T-helper 17 cell (primary cell): ENCODE results near the gene NANOS3. TPM values are rescaled to one million over a fixed set of nuclear protein-coding genes. Genes with fewer than 3 reads are reported as not detected.
"Not testable (repeated sequence)": the region's sequence is repeated elsewhere in the genome, so short reads cannot be mapped to it uniquely, and the experiment has no call there.

Source experiments
- ATAC-seq: fragments of 150-1000 bp; cut with Tn5 transposase; 2 replicates; pipeline ENCODE4 v1.10.0; 2021; ENCODE audit warnings: mild to moderate bottlenecking, moderate library complexity
- DNase-seq, 3 donors: peaks; one replicate each; pipeline versions ENCODE4 v3.0.0 to v3.0.0-alpha.2; 2020 to 2021
- H3K9me3 ChIP-seq: one replicate; pipeline ENCODE4 v1.7.0; 2013; ENCODE audit warnings: low read length, mild to moderate bottlenecking; ENCODE audit not compliant: control insufficient read depth, poor library complexity, severe bottlenecking
- H3K27ac Mint-ChIP-seq: one replicate; pipeline ENCODE4 v1.8.0; 2022; ENCODE audit warnings: mild to moderate bottlenecking, moderate library complexity, mixed read lengths
- H3K27me3 Mint-ChIP-seq: one replicate; pipeline ENCODE4 v1.8.0; 2022; ENCODE audit warnings: mixed read lengths
- H3K36me3 Mint-ChIP-seq: one replicate; pipeline ENCODE4 v1.8.0; 2022; ENCODE audit warnings: low read depth, mixed read lengths
- H3K4me1 Mint-ChIP-seq: one replicate; pipeline ENCODE4 v1.8.0; 2022; ENCODE audit warnings: mild to moderate bottlenecking, mixed read lengths
- H3K4me3 Mint-ChIP-seq: one replicate; pipeline ENCODE4 v1.8.0; 2022; ENCODE audit warnings: mild to moderate bottlenecking, moderate library complexity, mixed read lengths
- total RNA-seq, 4 donors: library from RNA in 2 of 4; stranded (reverse) in 2 of 4; gene quantifications; one replicate each; pipeline ENCODE4 v1.2.3 and lab custom pipeline; 2022 to 2026

Gene NANOS3
- total RNA-seq, 2 donors from 2014 or later = 0.60 to 2.6 TPM

DNA sequence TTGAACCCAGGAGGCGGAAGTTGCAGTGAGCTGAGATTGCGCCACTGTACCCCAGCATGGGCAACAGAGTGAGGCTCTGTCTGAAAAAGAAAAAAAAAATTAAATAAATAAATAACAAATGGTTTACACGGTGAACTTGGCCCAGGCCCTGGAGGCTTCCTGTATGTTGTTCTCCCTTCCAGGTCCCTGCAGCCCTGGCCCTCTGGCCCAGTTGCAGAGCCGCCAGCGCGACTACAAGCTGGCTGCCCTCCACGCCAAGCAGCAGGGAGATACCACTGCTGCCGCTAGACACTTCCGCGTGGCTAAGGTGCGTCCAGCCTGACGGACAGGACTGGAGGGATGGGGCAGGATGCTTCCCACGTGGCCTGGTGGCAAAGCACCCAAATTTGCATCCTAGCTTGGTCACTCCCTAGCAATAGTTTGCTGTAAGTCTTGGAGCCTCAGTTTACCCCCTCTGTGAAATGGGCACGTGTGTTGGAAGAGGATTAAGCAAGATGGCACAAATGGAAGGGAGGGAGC is 41.0 kb downstream of the NANOS3 start:
- ATAC-seq = no peak
- H3K4me1 Mint-ChIP-seq = peaks cover 2% of the 10 kb centered on the region
- no peaks in the 10 kb centered on the region for H3K9me3 ChIP-seq
- H3K27me3 Mint-ChIP-seq = no peaks in the 10 kb centered on the region
- no peak overlapping the region for H3K27ac Mint-ChIP-seq
- H3K4me3 Mint-ChIP-seq = no peak overlapping the region
- peaks cover 4% of the 10 kb centered on the region for H3K36me3 Mint-ChIP-seq
- no peak for DNase-seq

DNA sequence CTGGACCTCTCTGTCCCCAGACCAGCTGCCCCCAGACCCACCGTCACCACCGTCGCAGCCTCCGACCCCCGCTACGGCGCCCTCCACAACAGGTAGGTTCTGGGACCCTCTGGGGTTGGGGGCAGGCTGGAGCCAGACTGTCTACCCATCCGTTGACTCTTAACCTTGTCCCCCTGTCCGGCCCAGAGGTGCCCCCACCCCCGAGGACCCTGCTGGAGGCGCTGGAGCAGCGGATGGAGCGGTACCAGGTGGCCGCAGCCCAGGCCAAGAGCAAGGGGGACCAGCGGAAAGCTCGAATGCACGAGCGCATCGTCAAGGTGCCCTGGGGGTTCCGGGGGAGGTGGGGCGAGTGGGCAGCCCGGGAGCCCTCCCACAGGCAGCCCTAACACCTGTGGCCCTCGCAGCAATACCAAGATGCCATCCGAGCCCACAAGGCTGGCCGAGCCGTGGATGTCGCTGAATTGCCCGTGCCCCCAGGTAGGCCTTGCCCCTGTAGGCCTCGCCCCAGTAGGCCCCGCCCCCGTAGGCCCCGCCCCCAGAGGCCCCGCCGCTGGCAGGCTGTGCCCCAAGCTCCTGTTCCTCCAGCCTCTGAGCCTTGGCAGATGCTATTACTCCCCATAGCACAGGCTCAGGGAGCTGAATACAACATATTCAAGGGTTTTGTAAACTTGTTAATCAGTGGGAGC is 41.9 kb downstream of the NANOS3 start:
- H3K9me3 ChIP-seq = no peaks in the 10 kb centered on the region
- ATAC-seq = no peak
- no peak overlapping the region for H3K27ac Mint-ChIP-seq
- no peaks in the 10 kb centered on the region for H3K27me3 Mint-ChIP-seq
- peaks cover 2% of the 10 kb centered on the region for H3K4me1 Mint-ChIP-seq
- H3K4me3 Mint-ChIP-seq = no peak overlapping the region
- DNase-seq = no peak
- H3K36me3 Mint-ChIP-seq = peaks cover 4% of the 10 kb centered on the region

DNA sequence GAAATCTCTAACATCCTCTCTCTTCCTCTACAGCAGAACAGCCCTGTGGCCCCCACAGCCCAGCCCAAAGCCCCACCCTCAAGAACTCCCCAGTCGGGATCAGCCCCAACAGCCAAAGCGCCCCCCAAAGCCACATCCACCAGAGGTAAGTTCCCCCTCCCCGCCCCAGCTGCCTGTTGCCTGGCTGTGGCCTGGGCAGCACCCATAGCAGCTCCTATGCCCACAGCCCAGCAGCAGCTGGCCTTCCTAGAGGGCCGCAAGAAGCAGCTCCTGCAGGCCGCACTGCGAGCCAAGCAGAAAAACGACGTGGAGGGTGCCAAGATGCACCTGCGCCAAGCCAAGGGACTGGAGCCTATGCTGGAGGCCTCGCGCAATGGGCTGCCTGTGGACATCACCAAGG is 43.6 kb downstream of the NANOS3 start:
- DNase-seq = no peak
- Mint-ChIP-seq H3K4me1 (peaks cover 7% of the 10 kb centered on the region), H3K4me3 (no peak overlapping the region), H3K27ac (no peak overlapping the region), H3K27me3 (no peaks in the 10 kb centered on the region), H3K36me3 (peaks cover 7% of the 10 kb centered on the region)
- H3K9me3 ChIP-seq = no peaks in the 10 kb centered on the region
- ATAC-seq = no peak

DNA sequence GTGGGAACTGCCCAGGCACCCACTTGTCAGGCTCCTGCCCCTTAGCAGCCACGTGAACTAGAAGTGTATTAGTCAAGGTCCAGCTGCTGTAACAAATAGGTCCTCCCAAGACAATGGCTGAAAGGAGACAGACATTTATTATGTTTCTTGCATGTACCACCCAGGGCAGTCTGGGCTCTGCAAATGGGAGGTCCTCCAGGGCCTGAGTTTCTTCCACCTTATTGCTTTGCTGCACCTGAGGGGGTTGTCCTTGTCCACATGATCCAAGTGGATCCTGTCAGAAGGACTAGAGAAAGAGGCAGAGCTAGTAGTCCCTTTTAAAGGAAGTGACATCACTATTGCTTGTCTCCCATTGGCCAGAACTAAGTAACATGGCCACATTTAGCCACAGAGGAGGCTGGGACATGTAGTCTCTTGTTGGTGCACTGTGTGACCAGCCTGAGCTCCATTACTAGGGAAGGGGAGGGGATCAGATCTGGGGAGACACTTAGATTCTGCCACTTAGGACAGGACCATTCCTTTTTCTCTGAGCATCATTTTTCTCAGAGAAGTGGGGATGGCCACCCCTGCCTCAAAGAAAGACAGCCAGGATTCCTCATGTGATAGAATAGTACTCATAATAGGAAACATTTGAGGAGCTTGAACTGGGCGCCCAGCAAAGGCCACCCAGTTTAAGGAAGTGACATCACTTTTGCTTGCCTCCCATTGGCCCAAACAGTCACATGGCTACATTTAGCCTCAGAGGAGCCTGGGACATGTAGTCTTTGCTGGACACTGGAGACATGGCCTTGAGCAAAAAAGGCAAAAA is 44.2 kb downstream of the NANOS3 start:
- ATAC-seq (peak; percentile 87), DNase-seq (no peak)
- no peaks in the 10 kb centered on the region for H3K9me3 ChIP-seq
- Mint-ChIP-seq H3K27me3 (no peaks in the 10 kb centered on the region), H3K4me3 (no peak overlapping the region), H3K4me1 (peaks cover 7% of the 10 kb centered on the region), H3K27ac (no peak overlapping the region), H3K36me3 (peaks cover 7% of the 10 kb centered on the region)

DNA sequence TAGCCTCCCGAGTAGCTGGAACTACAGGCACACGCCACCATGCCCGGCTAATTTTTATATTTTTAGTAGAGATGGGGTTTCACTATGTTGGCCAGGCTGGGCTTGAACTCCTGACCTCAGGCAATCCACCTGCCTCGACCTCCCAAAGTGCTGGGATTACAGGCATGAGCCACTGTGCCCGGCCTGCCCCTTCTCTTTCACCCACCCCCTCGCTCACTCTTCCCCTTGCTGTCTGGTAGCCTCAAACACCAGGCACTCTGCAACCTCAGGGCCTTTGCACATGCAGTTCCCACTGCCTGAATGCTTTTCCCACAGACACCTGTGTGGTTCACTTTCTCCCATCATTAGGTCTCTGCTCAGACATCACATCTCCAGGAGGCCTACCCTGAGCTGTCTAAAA is 45.2 kb downstream of the NANOS3 start:
- not testable (repeated sequence) for H3K36me3 Mint-ChIP-seq, H3K27me3 Mint-ChIP-seq, H3K9me3 ChIP-seq, H3K27ac Mint-ChIP-seq, ATAC-seq, DNase-seq, H3K4me3 Mint-ChIP-seq, H3K4me1 Mint-ChIP-seq

DNA sequence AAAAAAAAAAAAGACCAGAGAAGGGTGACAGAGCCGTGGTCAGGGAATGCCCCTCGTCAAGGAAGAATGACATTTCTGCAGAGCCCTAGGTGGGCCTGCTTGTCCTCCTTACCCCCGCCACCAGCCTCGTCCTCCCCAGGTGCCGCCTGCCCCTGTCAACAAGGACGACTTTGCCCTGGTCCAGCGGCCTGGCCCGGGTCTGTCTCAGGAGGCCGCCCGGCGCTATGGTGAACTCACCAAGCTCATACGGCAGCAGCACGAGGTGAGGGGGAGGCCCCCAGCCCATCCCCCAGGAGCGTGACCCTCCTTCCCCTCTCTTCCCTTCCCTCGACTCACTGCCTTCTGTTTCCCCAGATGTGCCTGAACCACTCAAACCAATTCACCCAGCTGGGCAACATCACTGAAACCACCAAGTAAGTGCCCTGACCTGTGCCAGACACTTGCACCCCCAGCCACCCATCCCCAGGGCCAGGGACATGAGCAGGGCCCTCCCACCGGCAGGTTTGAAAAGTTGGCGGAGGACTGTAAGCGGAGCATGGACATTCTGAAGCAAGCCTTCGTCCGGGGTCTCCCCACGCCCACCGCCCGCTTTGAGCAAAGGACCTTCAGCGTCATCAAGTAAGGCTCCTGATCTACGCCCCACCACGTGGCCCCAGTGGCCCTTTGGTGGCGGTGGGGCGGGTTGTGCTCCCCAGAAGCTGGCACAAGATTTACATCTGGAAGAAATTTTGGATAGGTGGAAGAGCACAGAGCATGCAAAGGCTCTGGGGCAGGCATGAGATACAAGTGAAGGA is 46.5 kb downstream of the NANOS3 start:
- DNase-seq (no peak), ATAC-seq (no peak)
- H3K27ac Mint-ChIP-seq = no peak overlapping the region
- no peaks in the 10 kb centered on the region for H3K9me3 ChIP-seq
- peaks cover 9% of the 10 kb centered on the region for H3K4me1 Mint-ChIP-seq
- H3K4me3 Mint-ChIP-seq = no peak overlapping the region
- peaks cover 7% of the 10 kb centered on the region for H3K36me3 Mint-ChIP-seq
- H3K27me3 Mint-ChIP-seq = no peaks in the 10 kb centered on the region

DNA sequence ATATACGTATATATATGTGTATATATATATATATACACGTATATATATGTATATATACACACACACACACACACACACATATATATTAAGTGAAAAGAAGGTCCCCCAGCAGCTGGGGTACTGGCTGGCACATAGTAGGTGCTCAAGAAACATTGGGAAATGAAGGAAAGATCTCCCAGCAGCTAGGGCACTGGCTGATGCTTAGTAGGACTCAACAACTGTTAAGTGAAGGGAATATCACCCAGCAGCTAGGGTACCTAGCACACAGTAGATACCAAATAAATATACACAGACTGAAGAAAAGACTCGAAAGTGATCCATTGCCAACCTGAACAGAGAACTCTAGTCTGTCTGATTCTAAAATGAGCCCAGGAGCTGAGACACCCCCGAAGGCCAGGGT is 49.1 kb downstream of the NANOS3 start:
- Mint-ChIP-seq H3K4me3 (no peak overlapping the region), H3K27me3 (no peaks in the 10 kb centered on the region), H3K27ac (peak overlapping the region; percentile 24), H3K36me3 (peaks cover 7% of the 10 kb centered on the region), H3K4me1 (peaks cover 9% of the 10 kb centered on the region)
- ATAC-seq (no peak), DNase-seq (no peak)
- no peaks in the 10 kb centered on the region for H3K9me3 ChIP-seq

DNA sequence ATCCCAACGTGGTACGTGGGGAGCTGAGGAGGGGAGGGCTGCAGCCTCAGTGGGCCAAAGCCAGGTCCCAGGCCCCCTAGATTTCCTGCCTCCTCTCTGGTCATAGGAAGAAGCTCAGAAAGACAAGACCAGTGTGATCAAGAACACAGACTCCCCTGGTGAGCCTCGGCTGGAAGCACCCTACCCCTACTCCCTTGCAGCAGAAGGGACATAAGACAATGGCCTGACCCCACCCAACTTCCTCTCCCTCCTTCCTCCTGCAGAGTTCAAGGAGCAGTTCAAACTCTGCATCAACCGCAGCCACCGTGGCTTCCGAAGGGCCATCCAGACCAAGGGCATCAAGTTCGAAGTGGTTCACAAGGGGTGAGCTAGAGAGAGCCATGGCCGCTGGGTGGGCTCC is 49.8 kb downstream of the NANOS3 start:
- Mint-ChIP-seq H3K4me1 (peaks cover 9% of the 10 kb centered on the region), H3K4me3 (no peak overlapping the region), H3K27ac (peak overlapping the region; percentile 24), H3K36me3 (peaks cover 7% of the 10 kb centered on the region), H3K27me3 (no peaks in the 10 kb centered on the region)
- ATAC-seq = no peak
- no peaks in the 10 kb centered on the region for H3K9me3 ChIP-seq
- no peak for DNase-seq

DNA sequence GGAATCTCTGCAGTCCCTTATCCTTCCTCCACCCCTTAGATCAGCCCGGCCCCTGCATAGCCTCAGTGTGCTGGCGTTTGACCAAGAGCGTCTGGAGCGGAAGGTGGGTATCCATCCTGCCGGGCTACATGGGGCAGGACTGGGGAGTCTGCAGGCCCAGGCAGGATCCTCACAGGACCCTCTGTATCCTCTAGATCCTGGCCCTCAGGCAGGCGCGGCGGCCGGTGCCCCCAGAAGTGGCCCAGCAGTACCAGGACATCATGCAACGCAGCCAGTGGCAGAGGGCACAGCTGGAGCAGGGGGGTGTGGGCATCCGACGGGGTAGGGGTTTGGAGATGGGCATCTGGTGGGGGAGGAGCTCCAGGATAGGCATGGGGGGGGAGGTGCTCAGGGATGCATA is 52.4 kb downstream of the NANOS3 start:
- DNase-seq (no peak), ATAC-seq (no peak)
- Mint-ChIP-seq H3K27me3 (peaks cover 9% of the 10 kb centered on the region), H3K4me1 (peaks cover 14% of the 10 kb centered on the region), H3K27ac (no peak overlapping the region), H3K4me3 (no peak overlapping the region), H3K36me3 (peaks cover 3% of the 10 kb centered on the region)
- H3K9me3 ChIP-seq = no peaks in the 10 kb centered on the region

DNA sequence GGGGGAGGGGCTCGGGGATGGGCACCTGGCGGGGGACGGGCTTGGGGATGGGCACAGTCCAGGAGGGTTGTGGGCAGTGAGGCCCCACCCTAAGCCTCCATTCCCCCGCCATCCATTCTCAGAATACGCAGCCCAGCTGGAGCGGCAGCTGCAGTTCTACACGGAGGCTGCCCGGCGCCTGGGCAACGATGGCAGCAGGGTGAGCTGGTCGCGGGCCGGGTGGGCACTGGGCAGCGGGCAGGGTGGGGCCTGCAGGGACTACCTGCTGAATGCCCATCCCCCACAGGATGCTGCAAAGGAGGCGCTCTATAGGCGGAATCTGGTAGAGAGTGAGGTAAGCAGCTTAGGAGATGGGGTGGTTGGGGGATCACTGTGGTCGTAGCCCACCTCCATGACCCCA is 53.0 kb downstream of the NANOS3 start:
- no peak for DNase-seq
- Mint-ChIP-seq H3K4me1 (peaks cover 18% of the 10 kb centered on the region), H3K36me3 (peaks cover under 1% of the 10 kb centered on the region), H3K27me3 (peaks cover 16% of the 10 kb centered on the region), H3K4me3 (no peak overlapping the region), H3K27ac (no peak overlapping the region)
- no peak for ATAC-seq
- H3K9me3 ChIP-seq = no peaks in the 10 kb centered on the region

Other genes starting within 250 kb of the NANOS3 start
- 10 to 100 TPM; 31.0 to 31.9 TPM for gene MRI1, start 112.6 kb upstream of the NANOS3 start, total RNA-seq
- gene C19orf53, start 102.7 kb upstream of the NANOS3 start, total RNA-seq = 10 to 100 TPM; 62.4 to 73.0 TPM
- gene ZSWIM4, start 81.7 kb upstream of the NANOS3 start, total RNA-seq = 1 to 10 TPM; 4.2 to 5.3 TPM
- 1 to 10 TPM in 1 of 2 donors, under 1 TPM in 1; 0.82 to 1.7 TPM for gene BRME1, start 29.0 kb downstream of the NANOS3 start, total RNA-seq
- gene CC2D1A, start 29.1 kb downstream of the NANOS3 start, total RNA-seq = 10 to 100 TPM; 22.5 to 24.4 TPM
- under 1 TPM in 1 of 2 donors, not detected in 1; 0.31 TPM for gene PODNL1, start 61.3 kb downstream of the NANOS3 start, total RNA-seq
- 10 to 100 TPM; 88.2 to 95.8 TPM for gene DCAF15, start 75.4 kb downstream of the NANOS3 start, total RNA-seq
- gene RFX1, start 129.2 kb downstream of the NANOS3 start, total RNA-seq = 10 to 100 TPM; 23.3 to 24.7 TPM
- not detected for gene RLN3, start 151.0 kb downstream of the NANOS3 start, total RNA-seq
- 10 to 100 TPM; 39.6 to 51.6 TPM for gene IL27RA, start 154.6 kb downstream of the NANOS3 start, total RNA-seq
- gene PALM3, start 184.9 kb downstream of the NANOS3 start, total RNA-seq = not detected
- gene MISP3, start 195.7 kb downstream of the NANOS3 start, total RNA-seq = 1 to 10 TPM in 1 of 2 donors, under 1 TPM in 1; 0.65 to 1.3 TPM
- under 1 TPM; 0.22 to 0.31 TPM for gene C19orf67, start 208.6 kb downstream of the NANOS3 start, total RNA-seq
- gene SAMD1, start 213.6 kb downstream of the NANOS3 start, total RNA-seq = 10 to 100 TPM; 24.8 to 25.3 TPM
- gene PRKACA, start 240.6 kb downstream of the NANOS3 start, total RNA-seq = 10 to 100 TPM; 35.2 to 38.5 TPM